GM12874 (cell line): ENCODE data around the gene KIFAP3.

Experiments used
- TF ChIP-seq, protein P1 (sequence below): IDR thresholded peaks from 2 replicates; pipeline ENCODE4 v1.5.1; 2011; ENCODE audit warnings: low read depth, mild to moderate bottlenecking, control low read depth, low read length, moderate library complexity; ENCODE audit not compliant: insufficient read depth

The KIFAP3 gene

DNA sequence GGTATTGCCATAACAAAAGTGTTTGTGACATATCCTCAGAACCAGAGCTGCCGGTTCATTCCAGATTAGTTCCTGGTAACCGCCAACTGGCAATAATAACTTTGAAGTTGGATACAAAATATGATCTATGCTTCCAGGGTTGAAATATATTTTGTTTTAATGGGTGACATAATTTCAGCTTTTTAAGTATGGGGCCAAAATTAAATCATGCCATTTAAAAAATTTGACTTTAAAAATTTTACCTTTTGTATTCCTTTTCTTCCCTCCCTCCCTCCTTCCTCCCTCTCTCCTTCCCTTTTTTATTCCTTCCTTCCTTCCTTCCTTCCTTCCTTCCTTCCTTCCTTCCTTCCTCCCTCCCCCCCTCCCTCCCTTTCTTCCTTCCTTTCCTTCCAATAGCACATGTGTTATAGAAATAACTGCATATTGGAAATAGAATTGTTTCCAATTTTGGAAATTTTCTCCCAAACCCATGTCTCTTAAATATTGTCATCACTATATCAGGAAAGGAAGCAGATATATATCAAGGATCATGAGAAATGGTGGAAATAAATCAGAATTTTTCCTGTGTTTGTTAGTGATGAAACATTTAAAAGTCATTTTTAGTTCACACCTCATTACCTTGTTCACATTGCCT is 12.0 kb upstream of the KIFAP3 start:
- TF ChIP-seq, protein P1, sequence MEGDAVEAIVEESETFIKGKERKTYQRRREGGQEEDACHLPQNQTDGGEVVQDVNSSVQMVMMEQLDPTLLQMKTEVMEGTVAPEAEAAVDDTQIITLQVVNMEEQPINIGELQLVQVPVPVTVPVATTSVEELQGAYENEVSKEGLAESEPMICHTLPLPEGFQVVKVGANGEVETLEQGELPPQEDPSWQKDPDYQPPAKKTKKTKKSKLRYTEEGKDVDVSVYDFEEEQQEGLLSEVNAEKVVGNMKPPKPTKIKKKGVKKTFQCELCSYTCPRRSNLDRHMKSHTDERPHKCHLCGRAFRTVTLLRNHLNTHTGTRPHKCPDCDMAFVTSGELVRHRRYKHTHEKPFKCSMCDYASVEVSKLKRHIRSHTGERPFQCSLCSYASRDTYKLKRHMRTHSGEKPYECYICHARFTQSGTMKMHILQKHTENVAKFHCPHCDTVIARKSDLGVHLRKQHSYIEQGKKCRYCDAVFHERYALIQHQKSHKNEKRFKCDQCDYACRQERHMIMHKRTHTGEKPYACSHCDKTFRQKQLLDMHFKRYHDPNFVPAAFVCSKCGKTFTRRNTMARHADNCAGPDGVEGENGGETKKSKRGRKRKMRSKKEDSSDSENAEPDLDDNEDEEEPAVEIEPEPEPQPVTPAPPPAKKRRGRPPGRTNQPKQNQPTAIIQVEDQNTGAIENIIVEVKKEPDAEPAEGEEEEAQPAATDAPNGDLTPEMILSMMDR: no peak

DNA sequence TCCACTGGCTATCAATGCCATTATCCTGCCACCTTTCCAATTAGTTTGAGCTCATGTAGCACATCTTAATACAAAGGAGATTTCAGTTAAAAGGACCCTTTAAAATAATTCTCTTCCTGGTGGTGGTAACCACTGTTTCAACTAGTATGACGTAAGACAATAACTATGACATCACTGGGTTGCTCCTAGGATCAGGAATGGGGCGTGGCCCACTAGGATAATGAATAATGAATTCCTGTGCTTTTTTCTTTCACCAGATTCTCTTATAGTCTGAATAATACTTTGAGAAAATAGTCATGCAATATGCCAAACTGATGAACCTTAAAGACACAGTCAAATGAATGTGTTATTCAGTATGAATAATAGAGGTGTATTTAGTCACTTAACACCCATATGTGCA is 10.6 kb upstream of the KIFAP3 start:
- TF ChIP-seq, protein P1: no peak

DNA sequence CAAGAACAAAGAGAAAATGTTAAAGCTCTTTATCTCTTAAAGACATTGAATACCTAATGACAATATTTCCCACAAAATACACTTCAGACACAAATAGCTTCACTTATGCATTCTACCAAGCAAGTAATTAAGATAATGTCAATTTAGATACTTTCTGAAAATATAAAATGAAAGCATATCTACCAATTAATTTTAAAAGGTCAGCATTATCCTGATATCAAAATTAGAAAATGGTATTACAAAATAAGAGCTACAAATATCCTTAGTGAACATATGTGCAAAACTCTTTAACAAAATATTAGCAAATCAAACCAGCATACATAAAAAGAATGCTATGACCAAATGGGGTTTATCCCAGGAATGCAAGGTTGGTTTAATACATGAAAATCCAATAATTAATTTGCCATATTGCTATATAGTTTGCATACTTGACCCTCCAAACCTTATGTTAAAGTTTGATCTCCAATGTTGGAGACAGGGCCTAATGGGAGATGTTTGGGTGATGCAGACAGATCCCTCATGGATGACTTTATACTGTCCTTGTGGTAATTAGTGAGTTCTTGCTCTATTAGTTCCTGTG is 4.2 kb upstream of the KIFAP3 start:
- TF ChIP-seq, protein P1: no peak

DNA sequence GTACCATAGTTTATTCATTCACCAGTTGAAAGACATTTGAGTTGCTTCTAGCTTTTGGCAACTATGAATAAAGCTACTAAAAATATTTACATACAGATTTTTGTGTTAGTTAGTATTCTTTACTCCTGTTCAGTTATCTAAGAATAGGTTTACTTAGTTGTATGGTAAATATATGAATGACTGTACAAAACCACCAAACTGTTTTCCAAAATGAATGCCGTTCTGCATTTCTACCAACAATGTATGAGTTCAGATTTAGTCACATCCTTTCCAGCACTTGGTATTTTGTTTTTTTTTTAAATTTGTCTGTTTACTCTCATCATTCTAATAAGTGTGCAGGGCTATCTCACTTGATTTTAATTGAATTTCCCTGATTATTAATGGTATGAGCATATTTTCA is 3.4 kb upstream of the KIFAP3 start:
- TF ChIP-seq, protein P1: no peak

DNA sequence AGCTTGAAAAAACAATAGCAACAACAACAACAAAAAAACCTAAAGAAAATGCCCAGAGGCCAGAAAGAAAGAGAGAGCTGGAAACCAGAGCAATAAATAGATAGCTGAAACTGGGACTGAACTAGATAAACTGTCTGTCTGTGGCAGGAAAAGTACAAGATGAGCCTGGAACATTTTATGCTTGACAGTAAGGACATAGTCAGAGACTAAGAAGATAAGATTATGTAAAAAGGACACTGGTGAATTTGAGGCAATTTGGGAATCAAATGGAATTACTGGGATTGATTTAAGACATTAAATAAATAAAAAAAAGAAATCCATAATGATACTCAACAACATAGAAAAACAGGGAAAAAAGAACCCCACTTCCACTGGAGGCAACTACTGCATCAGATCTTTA is 1.7 kb upstream of the KIFAP3 start:
- TF ChIP-seq, protein P1: no peak

DNA sequence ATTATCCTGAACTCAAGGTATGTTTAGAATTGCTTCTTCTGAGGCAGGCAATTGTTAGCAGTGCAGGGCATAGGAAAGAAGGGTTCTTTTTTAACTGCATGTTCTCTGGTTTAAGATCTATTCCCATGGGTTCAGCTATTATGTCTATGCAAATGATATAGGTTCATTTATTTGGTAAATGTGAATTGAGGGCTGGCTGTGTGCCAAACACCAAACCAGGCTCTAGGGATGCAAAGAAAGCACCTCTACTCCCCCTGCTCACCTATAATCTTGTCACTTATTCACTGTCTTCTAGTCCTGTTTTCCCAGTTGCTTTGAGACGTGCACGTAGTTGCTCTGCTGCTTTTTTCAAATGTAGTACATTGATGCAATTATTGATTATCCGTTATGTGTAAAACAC is 691 bp upstream of the KIFAP3 start:
- TF ChIP-seq, protein P1: no peak

DNA sequence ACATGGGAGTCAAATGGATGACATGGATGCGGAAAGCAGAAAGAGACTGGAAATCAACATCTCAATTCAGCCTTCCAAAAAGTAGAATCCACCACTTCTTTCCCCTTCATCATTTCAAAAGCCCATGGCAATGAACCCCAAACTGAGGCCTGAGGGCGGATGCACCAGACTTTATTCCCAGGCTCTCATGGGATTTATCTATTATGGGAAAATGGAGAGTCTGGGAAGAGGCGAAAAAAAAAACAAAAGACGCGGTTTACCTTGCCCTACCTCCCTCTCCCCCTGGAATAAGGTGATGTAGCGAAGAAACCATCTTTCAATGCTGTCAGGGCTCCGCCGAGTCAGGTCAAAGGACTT is 624 bp downstream of the KIFAP3 start:
- TF ChIP-seq, protein P1: no peak
